ENCODE measurements around the gene ALX4. TPM values are rescaled to one million over a fixed set of nuclear protein-coding genes. Genes with fewer than 3 reads are reported as not detected.

Gene ALX4
- polyA plus RNA-seq, 1 experiment, result not detected

- no peak for TF ChIP-seq CTCF (IDR thresholded peaks at IDR 0.05; ENCODE audit: low read depth, low read length)
- H3K4me3 ChIP-seq (ENCODE audit: low read depth, low read length), result no peak overlapping the region
- H3K27ac ChIP-seq (ENCODE audit: low read depth, low read length), result no peak overlapping the region
- ChIA-PET CTCF (no interaction called here), POLR2A (no interaction called here)
- peaks cover 33% of the 10 kb centered on the region for H3K27me3 ChIP-seq (ENCODE audit: control insufficient read depth, insufficient read depth, low read length)
- H3K9me3 ChIP-seq (ENCODE audit: control insufficient read depth, insufficient read depth, low read length), result no peaks in the 10 kb centered on the region
- DNase-seq (ENCODE audit: low read depth, low spot score), result no peak
Measured at GRCh38 chr11:44351898-44352498, 42.1 kb upstream of the ALX4 start.

GRCh38 chr11:44351006-44351660 is 41.2 kb upstream of the ALX4 start:
- H3K9me3 ChIP-seq (ENCODE audit: control insufficient read depth, insufficient read depth, low read length), result no peaks in the 10 kb centered on the region
- H3K27me3 ChIP-seq (ENCODE audit: control insufficient read depth, insufficient read depth, low read length), result peaks cover 36% of the 10 kb centered on the region
- DNase-seq (ENCODE audit: low read depth, low spot score), result no peak
- POLR2A ChIA-PET, result no interaction called here
- TF ChIP-seq CTCF (IDR thresholded peaks at IDR 0.05; ENCODE audit: low read depth, low read length), result no peak
- CTCF ChIA-PET, result no interaction called here
- H3K27ac ChIP-seq (ENCODE audit: low read depth, low read length), result no peak overlapping the region
- H3K4me3 ChIP-seq (ENCODE audit: low read depth, low read length), result no peak overlapping the region

GRCh38 chr11:44349328-44349727 is 39.4 kb upstream of the ALX4 start:
- Histone ChIP-seq H3K9me3 (ENCODE audit: control insufficient read depth, insufficient read depth, low read length) (no peaks in the 10 kb centered on the region), H3K27me3 (ENCODE audit: control insufficient read depth, insufficient read depth, low read length) (peaks cover 44% of the 10 kb centered on the region), H3K27ac (ENCODE audit: low read depth, low read length) (no peak overlapping the region), H3K4me3 (ENCODE audit: low read depth, low read length) (no peak overlapping the region)
- CTCF ChIA-PET, result no interaction called here
- POLR2A ChIA-PET, result no interaction called here
- TF ChIP-seq CTCF (IDR thresholded peaks at IDR 0.05; ENCODE audit: low read depth, low read length), result no peak
- DNase-seq (ENCODE audit: low read depth, low spot score), result no peak

- ChIA-PET POLR2A (no interaction called here), CTCF (no interaction called here)
- H3K27me3 ChIP-seq (ENCODE audit: control insufficient read depth, insufficient read depth, low read length), result peaks cover 38% of the 10 kb centered on the region
- H3K9me3 ChIP-seq (ENCODE audit: control insufficient read depth, insufficient read depth, low read length), result no peaks in the 10 kb centered on the region
- no peak overlapping the region for H3K27ac ChIP-seq (ENCODE audit: low read depth, low read length)
- H3K4me3 ChIP-seq (ENCODE audit: low read depth, low read length), result no peak overlapping the region
- no peak for TF ChIP-seq CTCF (IDR thresholded peaks at IDR 0.05; ENCODE audit: low read depth, low read length)
- DNase-seq (ENCODE audit: low read depth, low spot score), result no peak
Measured at GRCh38 chr11:44348721-44349120, 38.8 kb upstream of the ALX4 start.

DNA sequence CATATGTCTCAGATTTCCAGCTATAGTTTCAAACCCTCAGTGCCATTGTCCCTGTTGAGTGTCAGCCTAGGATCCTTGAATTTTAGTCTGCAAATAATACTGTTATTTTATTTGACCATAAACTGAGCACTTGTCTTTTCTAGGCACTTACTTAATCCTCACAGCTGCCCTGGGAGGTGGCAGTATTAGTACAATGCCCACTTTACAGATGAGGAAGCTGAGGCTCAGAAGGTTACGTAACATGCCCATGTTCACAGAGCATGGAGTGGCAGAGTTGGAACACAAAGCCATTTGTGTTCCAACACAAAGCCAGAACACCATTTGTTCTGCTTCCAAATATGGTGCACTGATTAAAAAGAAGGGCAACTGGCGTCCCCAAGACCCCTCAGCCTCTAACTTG is 38.2 kb upstream of the ALX4 start:
- no peak for TF ChIP-seq CTCF (IDR thresholded peaks at IDR 0.05; ENCODE audit: low read depth, low read length)
- no peak for DNase-seq (ENCODE audit: low read depth, low spot score)
- ChIA-PET CTCF (no interaction called here), POLR2A (no interaction called here)
- Histone ChIP-seq H3K27ac (ENCODE audit: low read depth, low read length) (no peak overlapping the region), H3K4me3 (ENCODE audit: low read depth, low read length) (no peak overlapping the region), H3K9me3 (ENCODE audit: control insufficient read depth, insufficient read depth, low read length) (no peaks in the 10 kb centered on the region), H3K27me3 (ENCODE audit: control insufficient read depth, insufficient read depth, low read length) (peaks cover 43% of the 10 kb centered on the region)
